Ishikawa (cell line): ENCODE data around the gene NRCAM.

Experiments
- CEBPB ChIP-seq: IDR thresholded peaks from 2 replicates; pipeline ENCODE4 v1.6.1; 2012
- CREB1 ChIP-seq: IDR thresholded peaks from 2 replicates; pipeline ENCODE4 v1.6.1; 2012; ENCODE audit warnings: low read depth
- EGR1 ChIP-seq: IDR thresholded peaks from 2 replicates; pipeline ENCODE4 v1.6.1; 2012
- EP300 ChIP-seq: IDR thresholded peaks from 2 replicates; pipeline ENCODE4 v1.6.1; 2012; ENCODE audit warnings: borderline replicate concordance
- FOXM1 ChIP-seq: IDR thresholded peaks from 2 replicates; pipeline ENCODE4 v1.6.1; 2012; ENCODE audit warnings: low read depth, borderline replicate concordance
- NFIC ChIP-seq: IDR thresholded peaks from 2 replicates; pipeline ENCODE4 v1.6.1; 2012
- RAD21 ChIP-seq: IDR thresholded peaks from 2 replicates; pipeline ENCODE4 v1.6.1; 2012; ENCODE audit warnings: low read depth
- TAF1 ChIP-seq: IDR thresholded peaks from 2 replicates; pipeline ENCODE4 v1.6.1; 2012; ENCODE audit warnings: low read depth, mild to moderate bottlenecking
- TCF12 ChIP-seq: IDR thresholded peaks from 2 replicates; pipeline ENCODE4 v1.6.1; 2012; ENCODE audit warnings: low read depth
- TEAD4 ChIP-seq: IDR thresholded peaks from 2 replicates; pipeline ENCODE4 v1.6.1; 2012
- YY1 ChIP-seq: IDR thresholded peaks from 2 replicates; pipeline ENCODE4 v1.6.1; 2012; ENCODE audit warnings: low read depth
- ZBTB7A ChIP-seq: IDR thresholded peaks from 2 replicates; pipeline ENCODE4 v1.6.1; 2012; ENCODE audit warnings: low read depth
- TF ChIP-seq, protein P1 (sequence below): IDR thresholded peaks from 2 replicates; pipeline ENCODE4 v1.6.1; 2012; ENCODE audit warnings: low read depth, mild to moderate bottlenecking
- TF ChIP-seq, protein P2 (sequence below): IDR thresholded peaks from 2 replicates; pipeline ENCODE4 v1.6.1; 2012
- TF ChIP-seq, protein P3 (sequence below): IDR thresholded peaks from 2 replicates; pipeline ENCODE4 v1.6.1; 2012

NRCAM gene

DNA sequence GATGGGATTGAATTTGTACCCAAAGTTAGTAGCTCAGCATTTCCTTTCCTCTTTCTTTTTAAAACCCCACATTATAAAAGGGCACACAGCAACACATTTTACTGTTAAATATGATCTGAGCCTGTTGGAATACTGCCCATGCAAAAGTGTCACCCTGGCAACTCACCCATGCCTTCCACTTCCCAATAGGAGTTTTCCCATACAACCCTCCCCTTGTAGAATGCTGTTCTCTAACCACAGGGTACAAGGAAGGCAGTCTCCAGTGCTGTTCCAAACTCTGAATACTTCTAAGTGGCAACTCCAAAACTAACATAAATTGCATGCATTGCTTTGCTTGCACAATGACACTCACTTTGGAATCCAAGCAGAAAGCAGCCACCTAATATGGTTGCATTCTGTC is 60.8 kb downstream of the NRCAM start:
- no peak for TF ChIP-seq EP300
- TF ChIP-seq YY1, result no peak
- no peak for TF ChIP-seq NFIC
- no peak for TF ChIP-seq TAF1
- TF ChIP-seq, protein P1, sequence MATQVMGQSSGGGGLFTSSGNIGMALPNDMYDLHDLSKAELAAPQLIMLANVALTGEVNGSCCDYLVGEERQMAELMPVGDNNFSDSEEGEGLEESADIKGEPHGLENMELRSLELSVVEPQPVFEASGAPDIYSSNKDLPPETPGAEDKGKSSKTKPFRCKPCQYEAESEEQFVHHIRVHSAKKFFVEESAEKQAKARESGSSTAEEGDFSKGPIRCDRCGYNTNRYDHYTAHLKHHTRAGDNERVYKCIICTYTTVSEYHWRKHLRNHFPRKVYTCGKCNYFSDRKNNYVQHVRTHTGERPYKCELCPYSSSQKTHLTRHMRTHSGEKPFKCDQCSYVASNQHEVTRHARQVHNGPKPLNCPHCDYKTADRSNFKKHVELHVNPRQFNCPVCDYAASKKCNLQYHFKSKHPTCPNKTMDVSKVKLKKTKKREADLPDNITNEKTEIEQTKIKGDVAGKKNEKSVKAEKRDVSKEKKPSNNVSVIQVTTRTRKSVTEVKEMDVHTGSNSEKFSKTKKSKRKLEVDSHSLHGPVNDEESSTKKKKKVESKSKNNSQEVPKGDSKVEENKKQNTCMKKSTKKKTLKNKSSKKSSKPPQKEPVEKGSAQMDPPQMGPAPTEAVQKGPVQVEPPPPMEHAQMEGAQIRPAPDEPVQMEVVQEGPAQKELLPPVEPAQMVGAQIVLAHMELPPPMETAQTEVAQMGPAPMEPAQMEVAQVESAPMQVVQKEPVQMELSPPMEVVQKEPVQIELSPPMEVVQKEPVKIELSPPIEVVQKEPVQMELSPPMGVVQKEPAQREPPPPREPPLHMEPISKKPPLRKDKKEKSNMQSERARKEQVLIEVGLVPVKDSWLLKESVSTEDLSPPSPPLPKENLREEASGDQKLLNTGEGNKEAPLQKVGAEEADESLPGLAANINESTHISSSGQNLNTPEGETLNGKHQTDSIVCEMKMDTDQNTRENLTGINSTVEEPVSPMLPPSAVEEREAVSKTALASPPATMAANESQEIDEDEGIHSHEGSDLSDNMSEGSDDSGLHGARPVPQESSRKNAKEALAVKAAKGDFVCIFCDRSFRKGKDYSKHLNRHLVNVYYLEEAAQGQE, result no peak
- TF ChIP-seq TEAD4, result no peak
- TF ChIP-seq RAD21, result no peak
- TF ChIP-seq, protein P2, sequence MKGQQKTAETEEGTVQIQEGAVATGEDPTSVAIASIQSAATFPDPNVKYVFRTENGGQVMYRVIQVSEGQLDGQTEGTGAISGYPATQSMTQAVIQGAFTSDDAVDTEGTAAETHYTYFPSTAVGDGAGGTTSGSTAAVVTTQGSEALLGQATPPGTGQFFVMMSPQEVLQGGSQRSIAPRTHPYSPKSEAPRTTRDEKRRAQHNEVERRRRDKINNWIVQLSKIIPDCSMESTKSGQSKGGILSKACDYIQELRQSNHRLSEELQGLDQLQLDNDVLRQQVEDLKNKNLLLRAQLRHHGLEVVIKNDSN, result no peak
- TF ChIP-seq ZBTB7A, result no peak
- no peak for TF ChIP-seq CEBPB
- no peak for TF ChIP-seq TCF12
- TF ChIP-seq, protein P3, sequence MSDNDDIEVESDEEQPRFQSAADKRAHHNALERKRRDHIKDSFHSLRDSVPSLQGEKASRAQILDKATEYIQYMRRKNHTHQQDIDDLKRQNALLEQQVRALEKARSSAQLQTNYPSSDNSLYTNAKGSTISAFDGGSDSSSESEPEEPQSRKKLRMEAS, result no peak
- TF ChIP-seq EGR1, result no peak

DNA sequence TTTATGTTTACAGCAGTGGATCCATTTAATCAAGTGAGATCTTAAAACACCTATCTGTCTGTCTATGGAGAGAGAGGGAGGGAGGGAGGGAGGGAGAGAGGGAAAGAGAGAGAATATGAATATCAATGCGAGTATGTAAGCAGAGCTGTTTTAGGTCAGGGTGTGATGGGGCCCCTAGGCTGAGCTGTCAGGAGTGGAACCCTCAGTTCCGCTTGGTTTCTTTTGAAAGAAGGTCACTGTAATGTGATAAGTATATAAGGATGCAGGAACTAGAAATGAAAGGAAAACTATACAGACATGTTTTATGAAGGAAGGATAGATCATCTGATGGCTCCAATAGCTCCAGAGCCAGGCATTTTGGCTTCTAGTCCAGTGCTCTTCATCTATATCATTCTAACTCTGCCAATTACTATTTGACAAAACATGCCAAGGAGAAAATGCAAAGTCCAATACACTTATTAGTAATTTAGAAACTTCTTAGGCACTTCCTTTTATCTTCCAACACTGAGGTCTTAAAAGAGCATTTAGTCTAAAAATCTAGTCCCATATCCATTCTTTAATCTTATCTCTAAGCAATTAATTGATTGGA is 70.3 kb downstream of the NRCAM start:
- TF ChIP-seq FOXM1 (no peak), EGR1 (no peak), CREB1 (no peak), NFIC (no peak)

DNA sequence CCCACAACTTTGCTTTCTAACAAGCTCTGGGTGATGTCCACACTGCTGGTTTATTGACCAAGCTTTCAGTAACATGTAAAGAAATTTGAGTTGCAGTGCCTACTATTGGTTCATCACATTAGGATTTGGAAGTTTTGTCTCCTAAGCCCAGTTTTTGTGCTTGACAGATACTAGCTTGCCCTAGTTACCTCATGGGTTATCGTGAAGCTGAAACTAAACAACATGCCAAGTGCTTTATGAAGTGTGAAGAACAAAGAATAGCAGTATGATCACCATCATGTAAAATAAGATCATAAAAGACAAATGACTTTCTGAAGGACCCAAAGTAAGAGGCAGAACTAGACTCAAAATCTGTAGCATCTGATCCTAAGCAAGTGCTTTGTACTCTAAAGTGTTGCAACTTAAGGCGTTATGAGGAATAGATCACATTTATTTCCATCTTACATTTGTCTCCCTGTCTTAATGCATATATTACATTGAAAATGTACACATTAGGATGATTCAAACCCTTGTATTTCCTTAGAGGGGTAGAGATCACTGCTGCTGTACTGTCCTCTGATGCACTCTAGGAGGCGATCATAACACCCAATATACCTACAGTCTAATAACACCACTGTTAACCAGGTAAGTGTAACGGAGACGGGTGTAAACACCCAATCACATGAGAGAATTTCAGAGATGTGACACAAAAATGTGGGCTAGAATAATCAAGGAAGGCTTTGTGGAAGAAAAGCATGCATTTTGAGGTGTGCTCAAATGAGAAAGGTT is 71.3 kb downstream of the NRCAM start:
- TF ChIP-seq TCF12 (no peak), RAD21 (peak; percentile 36; the same call in 1 of the 2 replicates), TEAD4 (no peak), NFIC (no peak), YY1 (no peak)

DNA sequence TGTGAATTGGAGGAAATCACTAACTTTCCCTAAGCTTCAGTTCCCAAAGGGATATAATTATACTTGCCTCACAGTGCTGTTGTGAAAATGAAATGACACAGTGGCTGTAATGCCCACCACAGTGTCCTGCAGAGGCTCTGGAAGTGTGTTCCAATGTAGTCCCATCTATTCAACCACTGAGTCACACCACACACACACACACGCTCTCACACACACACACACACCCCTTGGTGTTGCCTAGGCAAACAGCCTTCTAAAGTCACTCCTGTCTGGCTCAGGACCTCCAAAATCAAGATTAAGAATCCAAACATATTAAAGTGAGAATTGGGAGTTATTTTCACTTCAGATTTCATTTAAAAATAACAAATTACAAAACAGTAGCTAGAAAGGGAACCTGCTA is 73.3 kb downstream of the NRCAM start:
- no peak for TF ChIP-seq RAD21
- no peak for TF ChIP-seq TEAD4
- no peak for TF ChIP-seq CREB1
- no peak for TF ChIP-seq CEBPB
- no peak for TF ChIP-seq ZBTB7A
- TF ChIP-seq EGR1, result no peak
- TF ChIP-seq TCF12, result no peak
- TF ChIP-seq, protein P3, result no peak
- no peak for TF ChIP-seq EP300
- no peak for TF ChIP-seq TAF1
- TF ChIP-seq FOXM1, result no peak
- TF ChIP-seq, protein P2, result no peak
- TF ChIP-seq, protein P1, result no peak
- TF ChIP-seq YY1, result no peak
- no peak for TF ChIP-seq NFIC

DNA sequence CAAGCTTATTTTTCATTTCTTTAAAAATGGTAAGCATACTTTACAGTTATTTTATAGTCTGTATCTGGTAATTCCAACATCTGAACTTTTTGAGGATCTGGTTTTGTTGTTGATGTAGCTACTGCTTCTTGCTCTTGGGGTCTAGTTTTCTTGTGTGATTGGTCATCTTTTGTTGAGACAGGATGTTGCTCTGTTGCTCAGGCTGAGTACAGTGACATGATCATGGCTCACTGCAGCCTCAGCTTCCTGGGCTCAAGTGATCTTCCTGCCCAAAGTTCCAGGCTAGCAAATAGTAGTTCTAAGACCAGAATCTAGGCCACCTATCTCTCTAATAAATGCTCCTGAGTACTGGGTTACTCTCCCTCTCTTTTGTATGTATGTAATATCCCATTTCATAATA is 75.7 kb downstream of the NRCAM start:
- TF ChIP-seq RAD21 (no peak), NFIC (no peak), YY1 (no peak), TCF12 (no peak), TEAD4 (no peak), EGR1 (no peak), EP300 (no peak), CEBPB (no peak), ZBTB7A (no peak), TAF1 (no peak)
- TF ChIP-seq, protein P1, result no peak
- TF ChIP-seq, protein P3, result no peak
